Neural cell (in vitro differentiated cells): ENCODE data around the gene EML5. TPM values are rescaled to one million over a fixed set of nuclear protein-coding genes. Genes with fewer than 3 reads are reported as not detected.

Source experiments
- H2AFZ ChIP-seq: fragments of 200-600, 300-800 bp; sonication (generic), shearing (Covaris generic); 2 replicates; pipeline ENCODE4 v1.6.0; 2014; ENCODE audit warnings: low read depth, mild to moderate bottlenecking, antibody characterized with exemption, low read length, moderate library complexity
- H3F3A ChIP-seq: fragments of 200-600 bp; shearing (Covaris generic); 2 replicates; pipeline ENCODE4 v1.6.1; 2016; ENCODE audit warnings: mild to moderate bottlenecking, moderate library complexity, mixed read lengths, antibody characterized with exemption, low read length; ENCODE audit not compliant: insufficient read depth, poor library complexity, severe bottlenecking
- H3K27ac ChIP-seq: fragments of 200-600, 300-800 bp; sonication (generic), shearing (Covaris generic); 2 replicates; pipeline ENCODE4 v1.5.1; 2014; ENCODE audit warnings: mild to moderate bottlenecking, low read length, moderate library complexity
- H3K27me3 ChIP-seq: fragments of 300-800, 200-600 bp; sonication (generic), shearing (Covaris generic); 2 replicates; pipeline ENCODE4 v1.6.0; 2014; ENCODE audit warnings: mild to moderate bottlenecking, low read depth, low read length, moderate library complexity; ENCODE audit not compliant: insufficient read depth
- H3K36me3 ChIP-seq: fragments of 300-800, 200-600 bp; sonication (generic), shearing (Covaris generic); 2 replicates; pipeline ENCODE4 v1.5.1; 2014; ENCODE audit warnings: mild to moderate bottlenecking, antibody characterized with exemption, low read length, moderate library complexity; ENCODE audit not compliant: insufficient read depth
- H3K4me2 ChIP-seq: fragments of 300-800, 200-600 bp; sonication (generic), shearing (Covaris generic); 2 replicates; pipeline ENCODE4 v1.6.0; 2014; ENCODE audit warnings: mild to moderate bottlenecking, low read length
- H3K4me3 ChIP-seq: fragments of 300-800, 200-600 bp; sonication (generic), shearing (Covaris generic); 2 replicates; pipeline ENCODE4 v1.5.1; 2014; ENCODE audit warnings: mild to moderate bottlenecking, low read length, moderate library complexity
- H3K79me2 ChIP-seq: fragments of 200-600 bp; shearing (Covaris generic); replicated peaks from 2 replicates; pipeline ENCODE4 v1.6.0; 2014; ENCODE audit warnings: mild to moderate bottlenecking, low read length, moderate library complexity; ENCODE audit not compliant: insufficient read depth
- H3K9ac ChIP-seq: fragments of 300-800, 200-600 bp; sonication (generic), shearing (Covaris generic); 2 replicates; pipeline ENCODE4 v1.6.1; 2016; ENCODE audit warnings: mild to moderate bottlenecking, low read length, mixed read lengths
- H3K9me2 ChIP-seq: fragments of 200-600 bp; shearing (Covaris generic); 2 replicates; pipeline ENCODE4 v1.6.1; 2016; ENCODE audit warnings: mild to moderate bottlenecking, low read length, mixed read lengths; ENCODE audit not compliant: insufficient read depth
- H3K9me3 ChIP-seq: fragments of 200-600, 300-800 bp; sonication (generic), shearing (Covaris generic); 2 replicates; pipeline ENCODE4 v1.6.1; 2016; ENCODE audit warnings: mild to moderate bottlenecking, mixed run types, low read length, moderate library complexity, mixed read lengths
- H4K20me1 ChIP-seq: fragments of 200-600 bp; shearing (Covaris generic); 2 replicates; pipeline ENCODE4 v1.6.1; 2016; ENCODE audit warnings: mild to moderate bottlenecking, mixed run types; ENCODE audit not compliant: insufficient read depth
- CTCF ChIP-seq: fragments of 450-650 bp; IDR thresholded peaks from 2 replicates; pipeline ENCODE4 v1.5.1; 2014; ENCODE audit warnings: antibody characterized with exemption, mild to moderate bottlenecking, moderate library complexity; ENCODE audit not compliant: poor library complexity, severe bottlenecking
- EP300 ChIP-seq: fragments of 450-650 bp; conservative IDR thresholded peaks from 2 replicates; pipeline ENCODE4 v1.6.1; 2014; ENCODE audit warnings: antibody characterized with exemption, mild to moderate bottlenecking, moderate library complexity; ENCODE audit not compliant: poor library complexity, severe bottlenecking
- EZH2 ChIP-seq: fragments of 200-600, 300-800 bp; shearing (Covaris generic), sonication (generic); IDR thresholded peaks from 2 replicates; pipeline ENCODE4 v1.6.1; 2014; ENCODE audit warnings: antibody characterized with exemption, low read length, borderline replicate concordance, mild to moderate bottlenecking; ENCODE audit not compliant: insufficient read depth, poor library complexity, severe bottlenecking
- MXI1 ChIP-seq: fragments of 450-650 bp; conservative IDR thresholded peaks from 2 replicates; pipeline ENCODE4 v1.6.1; 2014; ENCODE audit warnings: antibody characterized with exemption, mild to moderate bottlenecking; ENCODE audit not compliant: poor library complexity, severe bottlenecking
- POLR2AphosphoS5 ChIP-seq: IDR thresholded peaks from 2 replicates; pipeline ENCODE4 v1.6.1; 2012
- RAD21 ChIP-seq: fragments of 450-650 bp; conservative IDR thresholded peaks from 2 replicates; pipeline ENCODE4 v1.6.1; 2014; ENCODE audit warnings: antibody characterized with exemption, mild to moderate bottlenecking, moderate library complexity
- REST ChIP-seq: IDR thresholded peaks from 2 replicates; pipeline ENCODE4 v1.6.1; 2012; ENCODE audit warnings: borderline replicate concordance
- SMC3 ChIP-seq: fragments of 450-650 bp; conservative IDR thresholded peaks from 2 replicates; pipeline ENCODE4 v1.6.1; 2014; ENCODE audit warnings: antibody characterized with exemption, mild to moderate bottlenecking, moderate library complexity; ENCODE audit not compliant: poor library complexity
- TAF1 ChIP-seq: IDR thresholded peaks from 2 replicates; pipeline ENCODE4 v1.6.1; 2012; ENCODE audit warnings: low read depth
- polyA plus RNA-seq: library from polyadenylated mRNA; depleted of rRNA; stranded (reverse); fragments of >200 nt; gene quantifications from 2 replicates; pipeline ENCODE4 v1.2.3, GENCODE V29; 2014

The EML5 gene
- polyA plus RNA-seq, 1 donor from 2014 or later: 27.5 TPM

GRCh38 chr14:88841741-88842140, 49.0 kb upstream of the EML5 start:
- no peak overlapping the region for H3K4me2 ChIP-seq
- no peak overlapping the region for H3K4me3 ChIP-seq

GRCh38 chr14:88840926-88841325, 48.2 kb upstream of the EML5 start:
- Histone ChIP-seq H3K36me3 (no peaks in the 10 kb centered on the region), H3K9ac (no peak overlapping the region), H3K79me2 (no peaks in the 10 kb centered on the region), H3K9me2 (no peaks in the 10 kb centered on the region), H3K9me3 (no peaks in the 10 kb centered on the region), H3F3A (peaks cover 6% of the 10 kb centered on the region), H3K27me3 (no peaks in the 10 kb centered on the region), H2AFZ (no peak overlapping the region), H3K4me2 (no peak overlapping the region), H3K27ac (no peak overlapping the region), H4K20me1 (no peaks in the 10 kb centered on the region), H3K4me3 (no peak overlapping the region)
- TF ChIP-seq CTCF: no peak
- TF ChIP-seq RAD21: no peak
- no peak for TF ChIP-seq TAF1
- TF ChIP-seq MXI1: no peak
- TF ChIP-seq SMC3: no peak
- no peak for TF ChIP-seq REST

More at GRCh38 chr14:88841741-88842140, 49.0 kb upstream of the EML5 start:
- no peaks in the 10 kb centered on the region for H4K20me1 ChIP-seq
- H3K9me2 ChIP-seq: no peaks in the 10 kb centered on the region
- H3K79me2 ChIP-seq: no peaks in the 10 kb centered on the region
- H3K27ac ChIP-seq: no peak overlapping the region
- H3K27me3 ChIP-seq: no peaks in the 10 kb centered on the region
- no peaks in the 10 kb centered on the region for H3K9me3 ChIP-seq
- TF ChIP-seq TAF1 (no peak), CTCF (no peak), EZH2 (no peak), RAD21 (no peak), MXI1 (no peak), POLR2AphosphoS5 (no peak), REST (no peak), EP300 (no peak), SMC3 (no peak)
- no peak overlapping the region for H2AFZ ChIP-seq
- peaks cover 6% of the 10 kb centered on the region for H3F3A ChIP-seq
- H3K36me3 ChIP-seq: no peaks in the 10 kb centered on the region
- no peak overlapping the region for H3K9ac ChIP-seq
